GM12892 (cell line): ENCODE results near the gene SOX5.

Experiments used
- POLR2A ChIP-seq: IDR thresholded peaks from 2 replicates; pipeline ENCODE4 v1.6.1; 2011; ENCODE audit warnings: low read depth, low read length, control low read depth
- POLR2AphosphoS5 ChIP-seq: IDR thresholded peaks from 2 replicates; pipeline ENCODE4 v1.6.1; 2011; ENCODE audit warnings: low read depth, low read length, control low read depth
- TAF1 ChIP-seq: IDR thresholded peaks from 2 replicates; pipeline ENCODE4 v1.6.1; 2011; ENCODE audit warnings: low read depth, mild to moderate bottlenecking, control low read depth, low read length, borderline replicate concordance

GRCh38 chr12:23555825-23556207 is 393.7 kb downstream of the SOX5 start:
- TF ChIP-seq TAF1 (no peak), POLR2AphosphoS5 (no peak), POLR2A (no peak)
